HG03442 (cell line): ENCODE measurements around the gene DKK3.

Source experiments
- ATAC-seq: cut with Tn5 transposase; IDR thresholded peaks from one replicate; pipeline ENCODE4 v1.9.1; 2021; ENCODE audit warnings: mild to moderate bottlenecking, moderate library complexity; ENCODE audit not compliant: unreplicated experiment

The DKK3 gene

DNA sequence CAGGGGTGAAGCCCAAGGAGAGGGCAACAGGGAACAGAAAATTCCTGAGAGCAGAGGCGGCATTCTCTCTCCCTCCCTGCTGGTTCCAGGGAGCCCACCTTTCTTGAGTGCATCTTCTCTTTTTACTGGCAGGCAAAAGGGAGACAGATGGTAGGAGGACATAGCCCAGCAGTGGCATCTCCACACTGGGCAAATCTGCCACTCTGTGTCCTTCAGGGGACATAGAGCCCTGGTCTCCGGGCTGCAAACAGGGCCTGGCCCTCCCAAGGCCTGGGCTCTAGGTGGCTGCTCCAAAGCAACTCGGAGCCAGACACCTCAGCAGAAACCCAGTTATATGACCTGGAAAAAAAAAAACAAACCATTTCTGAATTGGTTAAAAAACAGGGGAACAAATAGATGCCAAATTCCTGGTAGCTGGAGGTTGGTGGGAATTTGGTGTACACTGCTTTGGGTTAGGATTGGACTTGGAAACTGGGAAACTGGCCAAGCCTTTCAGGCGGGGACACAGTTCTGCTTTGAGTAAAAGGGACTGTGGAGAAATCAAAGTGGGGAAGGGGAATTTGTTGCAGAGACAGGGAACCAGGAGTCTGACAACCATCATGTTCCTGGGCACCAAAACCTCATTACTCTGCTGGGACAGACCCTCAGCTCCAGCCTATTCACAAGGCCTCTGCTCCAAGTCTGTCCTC is 23.6 kb upstream of the DKK3 start:
- no peak for ATAC-seq

DNA sequence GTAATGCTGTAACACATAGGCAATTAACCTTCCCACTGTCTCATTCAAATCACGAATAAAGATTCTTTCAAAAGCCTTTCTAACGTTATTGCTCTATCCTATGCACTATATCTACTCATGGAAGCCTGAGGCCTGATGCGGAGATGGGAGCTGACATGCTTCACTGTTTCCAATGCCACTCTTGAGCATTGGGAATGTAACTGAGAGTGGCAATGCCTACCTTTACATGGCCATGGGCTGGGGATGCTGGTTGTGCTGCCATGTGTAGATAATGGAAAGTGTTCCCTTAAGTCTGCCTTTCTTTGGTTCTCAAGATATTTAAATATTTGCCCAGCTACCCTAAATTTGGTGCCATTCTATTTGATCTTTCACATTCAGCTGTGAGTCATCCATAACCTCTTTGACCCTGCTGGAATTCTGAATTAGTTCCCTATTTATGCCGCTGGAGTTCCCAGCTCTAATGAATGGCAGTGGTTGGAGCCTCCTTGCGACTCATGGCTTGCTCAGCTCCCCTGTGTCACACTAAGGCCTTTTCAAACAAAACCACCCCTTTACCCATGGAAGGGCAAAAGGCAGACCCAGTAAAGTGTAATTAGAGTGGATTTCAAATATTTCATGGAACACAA is 21.4 kb upstream of the DKK3 start:
- ATAC-seq: no peak

DNA sequence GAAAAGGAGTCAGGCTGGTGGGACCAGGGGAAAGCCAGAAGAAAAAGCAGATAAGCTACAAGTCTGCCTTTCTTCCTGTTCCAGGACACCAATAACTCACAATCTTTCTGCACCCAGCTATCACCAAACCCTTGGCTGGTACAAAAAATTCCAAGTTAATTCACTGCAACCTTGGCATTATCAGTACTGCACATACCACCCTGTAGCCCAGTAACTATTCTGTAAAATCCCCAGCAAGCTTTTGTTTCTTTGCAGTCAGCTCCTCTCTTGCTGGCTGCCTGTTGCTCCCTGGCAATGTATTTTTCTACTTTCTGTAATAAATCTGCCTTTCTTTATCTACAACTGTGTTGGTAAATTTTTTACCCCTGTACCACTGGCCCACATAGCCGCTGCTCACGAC is 20.7 kb upstream of the DKK3 start:
- no peak for ATAC-seq

DNA sequence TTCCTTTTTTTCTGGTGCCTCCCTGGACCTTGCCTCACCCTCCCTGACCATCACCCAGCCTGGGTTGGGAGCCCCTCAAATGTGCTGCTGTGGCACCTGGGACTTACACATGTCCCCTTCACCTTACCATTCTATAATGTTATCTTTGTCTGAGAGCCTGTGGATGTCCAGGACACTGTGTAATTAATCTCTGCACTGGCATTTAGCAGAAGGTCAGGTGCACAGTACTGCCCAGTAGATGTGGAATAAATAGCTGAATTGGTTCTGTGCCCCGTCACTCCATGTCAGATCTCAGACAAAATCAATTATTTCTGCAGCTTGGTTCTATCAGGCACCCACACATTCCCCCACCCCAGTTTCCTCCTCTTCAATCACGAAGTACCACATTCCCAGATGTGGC is 19.9 kb upstream of the DKK3 start:
- ATAC-seq: no peak

DNA sequence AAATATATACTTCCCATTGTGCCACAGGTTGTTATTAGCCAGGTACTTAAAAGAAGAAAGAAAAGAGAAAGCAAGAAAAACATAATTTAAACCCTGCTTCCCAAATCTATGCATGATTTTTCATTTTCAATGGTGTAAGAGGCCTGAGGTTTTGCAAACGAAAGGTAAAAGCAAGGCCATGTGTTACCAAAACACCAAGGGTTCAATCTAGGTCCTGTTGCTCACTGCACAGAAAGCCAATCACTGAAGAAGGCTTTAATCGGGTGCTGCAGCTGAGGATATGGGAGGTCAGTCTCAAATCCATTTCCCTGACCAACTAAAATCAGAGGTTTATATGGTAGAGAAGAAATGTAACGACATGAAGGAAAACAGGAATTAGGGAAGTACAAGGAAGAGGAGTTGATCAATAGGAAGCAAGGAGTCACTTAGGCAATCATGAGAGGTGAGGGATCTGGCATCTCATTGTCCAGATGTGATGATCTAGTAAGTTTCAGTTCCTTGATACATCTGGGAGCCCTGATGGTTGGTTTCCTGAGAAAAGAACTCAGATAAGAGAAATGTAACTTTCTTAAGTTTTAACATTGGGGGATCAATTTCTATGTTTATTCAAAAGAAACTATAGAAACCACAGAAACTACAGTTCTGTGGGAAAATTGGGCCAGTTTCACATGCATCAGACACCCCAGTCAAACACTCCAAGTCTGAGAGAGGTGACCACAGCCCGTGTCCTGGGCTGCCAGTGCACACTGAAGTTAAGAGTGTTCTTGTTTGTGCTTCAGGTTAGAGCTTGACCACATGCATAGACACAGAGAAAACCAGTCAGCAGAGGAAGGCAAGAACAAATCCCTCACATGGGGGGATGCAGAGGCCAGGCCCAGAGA is 18.1 kb upstream of the DKK3 start:
- ATAC-seq: no peak

DNA sequence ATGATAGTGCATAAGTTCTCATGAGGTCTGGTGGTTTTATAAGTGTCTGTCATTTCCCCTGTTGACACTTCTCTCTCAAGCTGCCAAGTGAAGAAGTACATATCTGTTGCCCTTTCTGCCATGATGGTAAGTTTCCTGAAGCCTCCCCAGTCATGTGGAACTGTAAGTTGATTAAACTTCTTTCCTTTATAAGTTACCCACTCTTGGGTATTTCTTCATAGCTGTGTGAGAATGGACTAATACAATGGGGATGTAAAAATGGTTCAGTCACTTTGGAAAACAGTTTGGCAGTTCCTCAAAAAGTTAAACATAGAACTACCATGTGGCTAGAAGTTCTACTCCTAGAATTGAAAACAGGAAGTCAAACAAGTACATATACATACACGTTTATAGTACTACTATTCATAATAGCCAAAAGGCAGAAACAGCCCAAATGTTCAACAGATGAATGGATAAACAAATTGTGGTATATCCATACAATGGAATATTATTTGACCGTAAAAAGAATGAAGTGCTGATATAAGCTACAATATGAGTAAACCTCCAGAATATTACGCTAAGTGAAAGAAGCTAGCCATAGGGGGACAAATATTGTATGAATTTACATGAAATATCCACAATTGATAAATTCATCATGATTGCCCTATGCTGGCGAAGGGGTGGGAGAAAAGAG is 16.0 kb upstream of the DKK3 start:
- no peak for ATAC-seq

DNA sequence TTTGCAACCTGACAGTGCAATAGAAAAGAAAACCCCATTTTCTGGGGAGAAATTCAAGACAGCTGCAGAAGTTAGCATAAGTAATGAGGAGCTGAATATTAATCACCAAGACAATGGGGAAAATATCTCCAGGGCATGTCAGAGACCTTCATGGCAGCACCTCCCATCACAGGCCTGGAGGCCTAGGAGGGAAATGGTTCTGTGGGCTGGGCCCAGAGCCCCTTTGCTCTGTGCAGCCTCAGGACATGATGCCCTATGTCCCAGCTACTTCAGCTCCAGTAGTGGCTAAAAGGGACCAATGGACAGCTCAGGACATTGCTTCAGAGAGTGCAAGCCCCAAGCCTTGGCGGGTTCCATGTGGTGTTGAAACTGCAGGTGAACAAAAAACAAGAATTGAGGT is 14.6 kb upstream of the DKK3 start:
- no peak for ATAC-seq

DNA sequence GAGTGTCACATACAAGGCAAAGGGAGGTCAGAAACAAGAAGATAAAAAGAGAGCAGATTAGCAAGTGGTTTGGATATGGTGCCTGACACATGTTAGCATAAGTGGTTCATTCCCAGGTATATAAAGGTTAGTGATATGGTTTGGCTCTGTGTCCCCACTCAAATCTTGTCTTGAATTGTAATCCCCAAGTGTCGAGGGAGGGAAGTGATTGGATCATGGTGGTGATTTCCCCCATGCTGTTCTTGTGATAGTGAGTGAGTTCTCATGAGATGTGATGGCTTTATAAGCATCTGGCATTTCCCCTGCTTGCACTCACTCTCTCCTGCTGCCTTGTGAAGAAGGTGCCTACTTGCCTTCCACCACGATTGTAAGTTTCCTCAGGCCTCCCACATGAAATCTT is 12.1 kb upstream of the DKK3 start:
- ATAC-seq: no peak

DNA sequence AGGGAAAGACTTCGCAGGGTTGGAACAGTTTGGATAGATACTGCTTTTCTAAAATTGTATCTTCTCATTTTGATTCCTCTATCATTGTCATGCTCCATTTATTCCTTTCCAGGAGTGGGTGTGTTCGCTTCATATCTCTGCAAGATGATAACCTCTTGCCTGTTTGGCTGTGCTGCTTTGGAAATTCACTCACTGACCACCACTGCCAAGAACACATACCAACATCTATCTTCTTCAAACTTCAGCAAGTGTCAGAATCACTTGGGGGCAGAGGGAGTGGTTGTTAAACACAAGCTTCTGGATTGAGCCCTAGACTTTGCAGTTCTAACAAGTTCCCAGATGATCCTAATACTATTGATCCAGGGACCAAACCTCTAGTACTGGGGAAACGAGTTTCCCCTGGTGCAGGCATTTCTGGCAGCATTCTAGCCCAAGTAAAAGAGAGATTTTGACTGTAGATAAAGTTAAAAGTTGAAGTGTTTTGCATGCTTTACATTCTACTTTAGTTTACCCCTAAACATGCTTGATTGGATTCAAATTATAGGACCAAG is 11.5 kb upstream of the DKK3 start:
- no peak for ATAC-seq

DNA sequence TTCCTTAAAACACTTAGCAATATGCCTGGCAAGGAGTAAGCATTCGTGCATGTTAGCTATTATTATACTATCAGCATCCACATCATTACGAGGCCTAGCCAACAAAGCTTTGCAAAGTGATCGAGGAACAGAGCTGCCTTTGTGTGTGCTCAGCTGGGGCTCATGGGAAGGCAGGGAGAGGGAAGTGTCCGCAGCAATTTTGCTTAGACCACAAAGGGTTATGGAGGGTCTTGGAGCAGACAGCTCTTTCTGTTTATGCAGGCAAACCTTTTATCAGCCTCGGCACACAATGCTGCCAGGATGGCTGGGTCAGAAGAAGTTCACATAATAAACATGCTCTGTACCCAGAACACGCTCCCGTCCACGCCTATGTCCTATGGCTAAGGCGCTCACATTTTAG is 10.9 kb upstream of the DKK3 start:
- ATAC-seq: no peak

DNA sequence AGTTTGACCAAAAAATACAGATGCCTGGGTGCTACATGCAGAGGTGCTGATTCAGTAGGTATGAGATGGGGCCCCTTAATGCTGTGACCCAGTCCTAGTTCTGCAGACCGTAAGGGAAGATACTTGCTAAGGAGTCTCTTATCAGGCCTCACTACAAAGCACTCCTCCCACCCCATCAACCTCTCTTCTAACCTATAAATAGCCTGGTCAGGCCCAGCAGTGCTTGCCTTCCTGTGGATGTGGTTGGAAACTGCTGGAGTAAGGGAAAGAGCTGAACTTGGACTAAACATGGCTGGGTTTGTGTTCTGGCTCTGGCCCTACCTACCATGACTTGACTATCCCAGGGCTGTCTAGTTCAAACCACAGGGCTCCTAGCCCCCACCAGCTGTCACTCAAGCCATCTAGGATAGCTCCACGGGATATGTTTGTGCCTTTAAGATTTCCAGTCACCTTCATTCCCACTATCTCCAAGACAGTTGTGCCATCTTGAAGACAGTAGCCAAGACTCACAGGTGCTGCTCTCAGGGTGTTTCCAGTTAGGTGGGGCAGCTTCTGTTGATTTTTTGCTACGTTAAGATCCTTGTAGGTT is 9.5 kb upstream of the DKK3 start:
- no peak for ATAC-seq

DNA sequence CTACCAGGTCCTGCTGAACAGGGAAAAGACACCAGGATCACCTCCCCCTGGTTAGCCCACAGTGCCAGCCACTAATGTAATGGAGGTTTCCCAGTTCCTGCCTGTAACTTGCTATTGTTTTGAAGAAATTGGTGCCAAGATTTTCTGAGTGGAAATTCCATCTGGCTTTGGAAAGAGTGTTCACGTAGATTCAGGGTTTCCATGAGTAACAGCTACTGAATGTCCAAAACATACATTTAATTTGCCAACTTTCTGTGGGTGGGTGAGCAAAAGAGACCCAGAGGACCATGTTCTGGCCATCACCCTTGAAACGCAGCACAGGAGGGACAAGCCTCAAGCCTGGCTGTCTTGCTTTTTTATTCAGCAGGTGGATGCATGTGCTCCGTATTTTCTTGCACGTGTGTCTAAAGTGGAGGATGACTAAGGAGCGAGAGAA is 8.8 kb upstream of the DKK3 start:
- no peak for ATAC-seq

DNA sequence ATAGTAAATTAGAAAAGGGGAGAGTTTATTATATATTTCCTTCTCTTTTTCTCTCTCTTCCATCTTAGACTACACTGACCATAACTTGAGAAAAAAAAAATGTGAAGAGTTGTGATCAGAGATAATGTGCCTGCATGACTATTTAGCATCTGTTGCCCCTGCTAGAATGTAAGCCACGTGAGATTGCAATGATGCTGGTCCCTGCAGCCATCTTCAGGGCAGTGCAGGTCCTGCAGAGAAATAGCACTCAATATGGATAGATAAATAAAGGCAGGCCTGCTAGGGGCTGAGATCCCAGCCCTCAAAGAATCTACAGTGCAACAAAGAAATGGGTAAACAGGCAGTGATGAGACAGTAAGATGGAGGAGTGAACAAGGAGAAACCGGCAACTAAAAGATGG is 7.8 kb upstream of the DKK3 start:
- ATAC-seq: no peak

DNA sequence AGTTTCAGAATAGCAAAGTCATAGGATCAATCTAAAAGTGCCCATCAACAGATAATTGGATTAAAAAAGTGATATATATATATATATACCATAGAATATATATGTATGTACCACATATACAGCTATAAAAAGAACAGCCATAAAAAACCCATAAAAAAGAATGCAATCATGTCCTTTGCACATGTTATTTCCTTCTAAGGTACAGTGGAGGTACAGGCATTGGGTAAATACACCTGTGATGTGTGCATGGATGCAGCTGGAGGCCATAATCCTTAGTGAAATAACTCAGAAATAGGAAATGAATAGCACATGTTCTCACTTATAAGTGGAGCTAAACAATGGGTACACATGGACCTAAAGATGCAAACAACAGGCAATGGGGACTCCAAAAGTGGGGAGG is 7.1 kb upstream of the DKK3 start:
- no peak for ATAC-seq

DNA sequence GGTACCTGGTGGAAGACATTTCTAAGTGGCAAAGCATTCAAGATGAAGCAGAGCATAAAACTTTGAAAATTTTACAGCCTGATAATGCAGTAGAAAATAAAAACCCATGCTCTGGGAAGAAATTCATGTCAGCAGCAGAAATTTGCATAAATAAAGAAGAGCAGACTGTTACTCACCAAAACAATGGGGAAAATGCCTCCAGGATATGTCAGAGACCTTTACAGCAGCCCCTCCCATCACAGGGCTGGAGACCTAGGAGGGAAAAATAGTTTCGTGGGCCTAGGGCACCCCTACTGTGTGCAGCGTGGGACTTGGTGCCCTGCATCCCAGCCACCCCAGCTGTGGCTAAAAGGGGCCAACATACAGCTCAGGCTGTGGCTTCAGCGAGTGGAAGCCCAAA is 5.4 kb upstream of the DKK3 start:
- no peak for ATAC-seq

DNA sequence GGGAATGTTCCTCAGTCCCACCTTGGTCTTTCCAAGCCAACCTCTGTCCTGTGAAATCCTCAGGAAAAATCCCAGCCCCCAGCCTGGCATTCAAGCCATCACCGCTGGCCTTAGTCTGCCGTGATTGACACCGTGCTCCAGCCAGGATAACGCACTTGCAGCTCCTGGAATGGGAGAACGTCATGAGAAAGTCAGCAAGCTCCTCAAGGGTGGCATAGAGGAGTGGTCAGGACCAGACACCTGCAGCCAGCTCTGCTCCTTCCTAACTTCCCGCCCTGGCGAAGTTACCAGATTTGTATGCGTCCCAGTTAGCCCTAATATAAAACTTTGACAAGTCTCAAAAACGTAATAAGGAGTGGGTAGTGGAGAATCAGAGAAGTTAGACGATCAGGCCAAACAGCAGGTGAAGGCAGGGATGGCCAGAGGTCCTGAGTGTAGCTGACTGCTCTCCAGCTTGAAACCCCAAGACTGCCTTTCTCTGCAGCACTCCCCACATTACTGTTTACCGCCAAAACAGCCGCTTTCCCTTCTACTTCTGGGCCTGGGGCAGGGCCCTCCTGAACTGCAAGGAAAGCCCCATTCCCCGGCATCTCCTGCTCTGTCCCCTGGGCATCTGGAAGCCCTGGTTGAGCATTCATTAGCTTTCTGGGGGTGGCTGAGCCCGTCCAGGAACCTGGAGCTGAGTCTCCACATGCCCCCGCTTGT is 1.3 kb upstream of the DKK3 start:
- ATAC-seq: no peak

DNA sequence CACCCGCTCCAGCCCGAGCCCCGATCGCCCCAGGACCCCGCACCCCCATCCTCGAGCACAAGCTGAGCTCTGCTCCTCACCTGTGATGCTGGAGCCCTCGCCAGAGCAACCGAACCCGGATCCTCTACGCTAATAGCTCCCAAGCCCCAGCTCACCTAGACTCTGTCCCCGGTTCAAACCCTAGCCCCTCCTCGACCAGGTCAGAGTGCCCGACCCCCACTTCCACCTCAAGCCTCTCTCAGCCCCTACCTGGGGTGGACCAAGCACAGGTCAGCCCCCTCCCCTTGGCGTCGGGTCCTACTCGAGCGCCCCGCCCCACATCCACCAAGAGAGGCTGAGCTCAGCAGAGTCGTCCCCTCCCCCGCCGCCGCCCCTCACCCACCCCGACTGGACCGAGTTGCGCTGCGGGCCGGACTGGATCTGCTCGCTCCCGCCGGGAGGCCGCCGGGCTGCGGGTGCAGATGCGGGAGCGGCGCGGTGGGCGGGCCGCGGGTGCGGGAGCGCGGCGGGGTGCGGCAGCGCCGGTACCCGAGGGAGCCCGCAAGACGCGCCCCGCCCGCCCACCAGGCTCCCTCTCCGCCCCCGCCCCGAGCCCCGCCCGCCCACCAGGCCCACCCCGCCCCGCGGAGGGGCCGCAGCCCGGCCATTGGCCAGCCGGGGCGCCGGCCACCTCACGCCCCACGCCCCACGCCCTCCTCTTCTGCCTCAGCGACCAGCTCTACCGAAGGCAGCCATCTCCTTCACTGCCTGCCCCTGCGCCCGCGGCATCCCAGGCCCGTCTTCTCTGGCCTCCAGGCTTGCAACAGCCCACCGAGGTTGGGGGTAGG is 577 bp upstream of the DKK3 start:
- ATAC-seq: no peak

DNA sequence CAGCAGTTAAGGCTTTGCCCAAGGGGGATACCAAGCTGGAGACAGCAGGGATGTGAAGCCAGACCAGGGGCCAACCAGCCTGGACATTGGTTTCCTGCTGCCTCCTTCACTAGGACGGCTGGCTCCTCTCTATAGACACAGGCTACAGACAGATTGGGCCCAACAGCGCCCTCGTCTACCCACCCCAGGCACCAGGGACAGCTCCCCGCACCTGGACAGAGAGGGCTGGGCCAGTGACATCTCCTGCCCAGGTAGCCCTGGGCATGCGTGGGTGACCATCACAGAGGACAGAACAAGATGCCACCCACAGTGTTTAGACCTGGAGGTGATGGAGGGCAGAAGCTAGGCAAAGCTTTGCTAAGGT is 1.2 kb downstream of the DKK3 start:
- no peak for ATAC-seq

DNA sequence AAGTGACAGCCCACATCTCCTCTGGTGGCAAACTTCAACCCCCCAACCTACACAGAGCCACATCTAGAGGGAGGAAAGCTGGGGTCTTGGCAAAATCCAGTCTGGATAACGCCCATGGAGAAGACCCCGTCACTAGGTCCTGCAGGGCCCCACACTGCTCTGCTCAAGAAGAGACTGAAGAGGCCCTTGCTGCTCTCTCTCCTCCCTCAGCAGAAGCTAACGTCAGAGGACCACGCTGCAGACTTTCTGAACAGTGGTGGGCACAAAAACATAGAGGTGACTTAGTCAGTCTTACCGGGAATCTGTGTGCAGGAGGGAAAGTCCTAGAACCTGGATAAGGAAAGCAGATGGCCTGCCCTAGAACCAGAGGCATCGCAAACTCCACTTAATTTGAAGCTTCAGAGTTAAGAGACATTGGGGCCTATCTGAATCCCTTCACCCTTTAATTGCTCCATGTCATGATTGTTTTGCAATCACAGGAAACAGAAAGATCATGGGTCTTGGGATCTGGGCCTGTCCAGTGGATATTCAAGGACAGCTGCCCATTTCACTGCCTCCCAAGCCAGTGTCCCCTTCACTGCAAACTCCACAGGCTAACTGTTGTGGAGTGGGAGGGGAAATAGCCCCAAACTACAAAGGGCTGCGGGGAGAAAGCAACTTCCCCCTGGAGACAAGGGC is 1.7 kb downstream of the DKK3 start:
- ATAC-seq: no peak
